HG03571 (cell line): ENCODE results near the gene NSG1.
"Not testable (repeated sequence)": the region's sequence is repeated elsewhere in the genome, so short reads cannot be mapped to it uniquely, and the experiment has no call there.

Experiments used
- ATAC-seq: cut with Tn5 transposase; IDR thresholded peaks from one replicate; pipeline ENCODE4 v1.9.1; 2021; ENCODE audit not compliant: unreplicated experiment

Gene NSG1

GRCh38 chr4:4415107-4415805, 28.4 kb downstream of the NSG1 start:
- no peak for ATAC-seq

GRCh38 chr4:4415806-4416805, 29.2 kb downstream of the NSG1 start:
- ATAC-seq = no peak

DNA sequence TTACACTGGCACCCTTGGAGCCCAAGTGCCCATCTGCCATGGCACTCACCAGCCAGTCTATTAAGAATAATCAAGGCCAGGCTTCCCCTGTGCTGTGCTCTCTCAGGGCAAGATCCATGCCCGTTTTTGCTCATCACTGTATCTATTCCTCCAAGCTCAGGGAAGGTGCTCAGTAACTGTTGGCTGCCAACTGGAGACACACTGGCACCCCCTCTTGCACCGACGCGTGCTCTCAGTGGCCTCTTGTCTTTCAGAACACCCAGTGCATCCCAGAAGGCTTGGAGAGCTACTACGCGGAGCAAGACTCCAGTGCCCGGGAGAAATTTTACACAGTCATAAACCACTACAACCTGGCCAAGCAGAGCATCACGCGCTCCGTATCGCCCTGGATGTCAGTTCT, 30.1 kb downstream of the NSG1 start:
- no peak for ATAC-seq

- ATAC-seq = no peak
Measured at GRCh38 chr4:4417886-4418285, 31.0 kb downstream of the NSG1 start.

GRCh38 chr4:4418676-4419390, 31.9 kb downstream of the NSG1 start:
- no peak for ATAC-seq

GRCh38 chr4:4419896-4420295, 33.0 kb downstream of the NSG1 start:
- no peak for ATAC-seq

- no peak for ATAC-seq
Measured at GRCh38 chr4:4420421-4420820, 33.5 kb downstream of the NSG1 start.

GRCh38 chr4:4421356-4421755, 34.5 kb downstream of the NSG1 start:
- ATAC-seq = no peak

DNA sequence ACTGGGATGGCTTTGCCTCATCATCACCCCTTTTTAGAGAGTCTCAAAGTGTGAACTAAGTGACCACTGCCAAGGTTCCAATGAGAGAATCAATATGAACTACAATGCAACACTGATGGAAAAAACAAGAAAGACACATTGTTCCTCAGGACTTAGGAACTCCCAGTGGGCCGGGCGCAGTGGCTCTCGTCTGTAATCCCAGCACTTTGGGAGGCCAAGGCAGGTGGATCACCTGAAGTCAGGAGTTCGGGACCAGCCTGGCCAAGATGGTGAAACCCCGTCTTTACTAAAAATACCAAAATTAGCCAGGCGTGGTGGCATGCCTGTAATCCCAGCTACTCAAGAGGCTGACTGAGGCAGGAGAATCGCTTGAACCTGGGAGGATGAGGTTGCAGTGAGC, 35.2 kb downstream of the NSG1 start:
- ATAC-seq = not testable (repeated sequence)

GRCh38 chr4:4422856-4423499, 36.1 kb downstream of the NSG1 start:
- ATAC-seq = no peak

GRCh38 chr4:4423706-4424498, 37.0 kb downstream of the NSG1 start:
- no peak for ATAC-seq

DNA sequence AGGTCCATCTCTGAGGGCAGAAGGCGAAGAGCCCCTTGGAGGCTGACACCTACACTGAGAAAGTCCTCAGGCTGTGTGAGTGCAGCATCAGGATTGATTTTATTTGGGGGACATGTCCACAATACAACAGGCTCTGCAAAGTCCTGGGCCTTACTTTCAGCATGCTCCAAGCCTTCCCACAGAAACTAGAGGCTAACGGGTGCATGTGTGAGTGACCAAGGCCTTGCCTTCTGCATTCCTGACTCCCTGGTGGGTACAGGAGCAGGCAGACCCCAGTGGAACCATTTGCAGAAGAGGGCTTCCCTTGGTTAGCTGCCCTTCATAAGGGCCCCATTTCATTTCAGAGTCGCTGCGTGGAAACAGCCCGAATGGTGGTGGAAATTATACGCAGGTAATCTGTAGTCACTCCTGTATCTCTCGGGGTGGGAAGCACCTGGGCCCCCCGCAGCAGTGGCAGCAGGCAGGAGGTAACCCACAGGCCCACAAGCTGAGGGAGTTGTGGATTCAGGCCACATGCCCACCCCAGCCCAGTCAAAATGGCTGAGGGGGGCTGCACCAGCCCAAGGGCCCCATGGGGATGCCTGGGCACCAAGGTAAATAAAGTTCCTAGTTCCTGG, 37.7 kb downstream of the NSG1 start:
- ATAC-seq = no peak

GRCh38 chr4:4425119-4425690, 38.3 kb downstream of the NSG1 start:
- no peak for ATAC-seq

DNA sequence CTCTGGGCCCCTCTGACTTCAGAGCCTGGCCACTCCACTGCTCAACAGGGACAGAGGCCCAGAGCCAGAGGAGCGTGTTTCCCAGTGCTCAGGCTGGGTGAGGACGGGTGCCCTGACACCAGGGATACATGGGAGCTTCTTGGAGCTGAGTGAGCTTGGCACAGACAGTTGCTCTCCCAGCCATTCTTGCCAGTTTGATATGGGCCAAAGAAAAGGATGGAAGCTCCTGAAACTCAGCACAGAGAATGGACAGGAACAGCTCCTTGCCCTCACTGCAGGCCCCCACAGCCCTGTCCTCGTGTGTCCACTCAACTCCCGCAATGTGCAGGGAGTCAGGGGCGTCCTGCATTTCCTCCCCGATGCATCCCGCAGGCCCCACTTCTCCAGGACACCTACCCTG, 38.8 kb downstream of the NSG1 start:
- no peak for ATAC-seq

DNA sequence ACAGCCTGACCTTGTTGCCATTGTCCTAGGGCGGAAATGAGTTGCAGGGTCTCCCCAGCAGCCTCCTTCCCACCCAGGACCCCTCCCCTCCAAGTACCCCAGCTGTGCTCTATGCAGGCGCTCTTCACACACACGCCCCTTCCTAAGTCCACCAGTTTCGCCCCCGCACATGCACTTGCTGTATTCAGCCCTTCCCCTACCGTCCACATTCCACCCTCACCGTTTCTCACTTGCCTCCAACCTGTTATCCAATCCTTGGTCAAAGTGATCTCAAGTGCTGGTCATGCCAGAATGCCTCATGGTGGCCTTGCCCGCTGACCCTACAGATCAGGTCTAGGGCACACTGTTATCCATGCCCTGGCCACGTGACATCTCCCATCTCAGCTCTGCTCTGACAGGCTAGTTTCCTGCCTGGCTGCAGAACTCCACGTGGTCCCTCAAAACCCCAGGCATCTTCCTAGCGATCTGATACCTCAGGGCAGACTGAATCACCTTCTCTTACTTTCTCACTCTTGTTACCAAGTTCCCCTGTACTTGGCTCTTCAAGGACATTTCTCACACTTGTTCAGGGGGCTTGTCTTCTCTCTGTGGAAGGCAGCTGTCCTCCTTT, 39.7 kb downstream of the NSG1 start:
- ATAC-seq = no peak

GRCh38 chr4:4427121-4427870, 40.4 kb downstream of the NSG1 start:
- ATAC-seq = no peak

DNA sequence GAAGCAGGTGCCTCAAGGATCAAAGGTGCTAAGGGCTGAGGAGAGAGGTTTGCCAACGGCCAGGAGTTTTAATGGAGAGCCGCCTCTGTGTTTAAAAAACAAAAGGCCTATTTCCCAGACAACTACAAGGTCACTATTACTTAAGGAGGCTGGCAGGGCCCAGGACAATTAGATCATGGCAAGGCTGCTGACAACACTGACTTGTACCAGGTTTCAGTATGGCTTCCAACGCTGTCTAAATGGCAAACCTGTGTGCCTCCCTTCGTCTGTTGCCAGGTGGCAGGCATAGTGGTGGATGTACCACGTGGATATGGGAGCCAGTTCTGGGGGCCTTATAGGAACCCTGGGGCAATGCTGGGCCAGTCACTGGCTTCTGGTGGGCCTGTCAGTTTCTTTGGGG, 41.0 kb downstream of the NSG1 start:
- ATAC-seq = no peak
